Esophagus muscularis mucosa (tissue), 3 donors: Measurements from ENCODE around the gene SRRM4.

Experiments used
- CTCF ChIP-seq, 3 experiments: fragments of 200-600 bp in 2 of 3; fragments of 450-650 bp in 1 of 3; sonication (generic) in 2 of 3; IDR thresholded peaks; one replicate each; pipeline ENCODE4 v1.5.1; 2017 to 2019; ENCODE audit warnings: antibody characterized with exemption in 3 of 3, mild to moderate bottlenecking in 2 of 3, moderate library complexity in 1 of 3
- EP300 ChIP-seq: sonication (generic); formaldehyde crosslinking; IDR thresholded peaks from one replicate; pipeline ENCODE4 v1.6.1; 2017; ENCODE audit warnings: antibody characterized with exemption

- TF ChIP-seq CTCF (IDR thresholded peaks at IDR 0.05) (no peak), EP300 (no peak)
Measured at GRCh38 chr12:119025786-119026185, 44.4 kb downstream of the SRRM4 start.
